ENCODE data around the gene GPR84. TPM values are rescaled to one million over a fixed set of nuclear protein-coding genes. Genes with fewer than 3 reads are reported as not detected.

Gene GPR84
- under 1 TPM; 0.16 to 0.45 (median 0.19) TPM for polyA plus RNA-seq (ENCODE audit: insufficient read depth in 1 of 5, insufficient read length in 5 of 5, low replicate concordance in 1 of 5)
- long read RNA-seq, donor 1, result 0 reads
- long read RNA-seq, donor 2, partial matches to known transcripts, result 0 of 1 reads
- long read RNA-seq, donor 2, other reads (novel, unspliced or antisense), result 0 of 1 reads
- long read RNA-seq, donor 3, result 0 reads
- long read RNA-seq, donor 4, result 0 reads
- long read RNA-seq, donor 5, result 0 reads
- long read RNA-seq, donor 6, result 0 reads
- long read RNA-seq, donor 7, result 0 reads
- long read RNA-seq, donor 8, result 0 reads

- DNase-seq, result no peak
These were observed at the start of gene GPR84 for GRCh38 chr12:54364413-54364812. Gene GPR84, minus strand, starts transcription at chr12:54364486. Its CDS starts 635 bp downstream, at chr12:54363851.

DNA sequence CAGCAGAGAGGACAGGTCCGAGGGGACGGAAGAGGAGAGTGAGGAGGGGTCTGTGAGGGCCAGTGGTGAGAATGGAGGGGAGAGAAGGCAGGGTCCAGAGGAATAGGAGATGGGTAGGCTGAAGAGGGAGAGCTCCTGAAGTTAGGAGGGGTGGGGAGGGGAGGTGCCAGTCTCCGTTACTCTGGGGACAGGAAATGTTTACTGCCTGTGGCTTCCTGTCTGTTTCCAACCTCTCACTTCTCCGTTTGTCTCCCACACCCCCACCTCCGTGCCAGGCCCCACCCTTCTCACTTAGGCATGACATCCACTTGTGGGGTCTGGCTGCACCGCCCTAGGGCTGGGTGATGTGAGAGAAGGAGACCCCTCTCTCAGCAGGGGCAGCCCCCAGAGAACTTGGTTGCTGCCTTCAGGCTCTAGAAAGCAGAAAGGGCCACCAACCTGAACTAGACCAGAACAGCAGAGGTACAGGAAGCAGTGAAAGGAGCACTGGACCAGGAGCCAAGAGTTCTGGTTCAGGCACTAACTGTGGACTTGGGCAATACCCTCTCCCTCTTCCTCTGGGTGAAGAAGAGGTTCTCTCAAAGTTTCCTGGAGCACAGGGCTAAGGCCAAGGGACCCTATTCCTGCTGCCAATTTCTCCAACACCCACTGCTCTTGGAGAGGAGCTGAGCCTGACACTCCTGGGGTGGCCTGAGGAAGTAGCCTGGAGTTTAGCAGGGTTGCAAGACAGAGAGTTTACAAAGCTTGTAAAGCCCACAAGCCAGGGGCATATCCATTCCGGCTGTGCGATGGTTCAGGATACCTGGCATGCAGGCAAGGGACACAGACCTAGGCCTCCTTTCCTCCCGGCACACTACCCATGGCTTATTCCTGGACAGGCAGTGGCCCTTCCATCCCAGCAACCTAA, 49.3 kb upstream of the GPR84 start:
- DNase-seq, result no peak

DNA sequence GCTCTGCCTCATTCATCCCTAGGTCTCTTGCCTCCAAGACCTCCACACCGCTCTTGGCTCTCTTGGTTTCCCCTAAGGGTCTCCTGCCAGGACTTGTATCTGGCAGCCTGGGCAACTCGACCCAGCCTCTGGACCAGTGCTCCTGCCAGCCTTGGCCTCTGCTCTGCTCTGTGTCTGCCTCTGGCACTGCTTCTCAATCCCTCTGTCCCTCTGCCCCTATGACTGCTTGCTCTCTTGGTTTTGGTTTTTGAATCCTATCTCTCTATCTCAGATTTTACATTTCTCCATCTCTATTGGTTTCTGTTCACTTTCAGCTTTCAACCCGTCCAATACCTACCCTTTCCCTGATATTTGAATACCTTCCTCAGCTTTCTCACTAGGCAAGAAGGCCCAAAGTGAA, 48.5 kb upstream of the GPR84 start:
- no peak for DNase-seq

GRCh38 chr12:54412348-54412747, 48.1 kb upstream of the GPR84 start:
- DNase-seq, result no peak

- DNase-seq, result no peak
These were observed 47.3 kb upstream of the GPR84 start for GRCh38 chr12:54411391-54412241.

DNA sequence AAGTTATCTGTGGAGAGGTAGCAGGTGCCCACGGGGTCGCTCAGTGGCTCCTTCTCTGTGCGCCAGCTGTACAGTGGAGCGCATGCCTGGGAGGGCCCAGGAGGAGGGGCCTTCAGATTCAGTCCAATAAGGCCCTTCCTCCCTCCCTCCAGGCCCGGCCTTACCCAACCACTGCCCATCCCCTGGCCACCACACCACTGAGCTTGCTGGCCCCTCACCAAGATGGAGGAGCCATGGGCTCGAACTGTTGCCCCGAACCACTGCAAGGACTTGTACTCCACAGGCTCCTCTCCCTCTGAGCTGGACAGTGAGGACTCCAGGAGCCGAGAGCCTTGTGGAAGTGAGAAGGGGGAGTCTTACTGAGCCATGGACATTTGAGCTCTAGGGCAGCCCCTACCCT, 45.0 kb upstream of the GPR84 start:
- no peak for DNase-seq

- no peak for DNase-seq
These were observed 43.1 kb upstream of the GPR84 start for GRCh38 chr12:54407183-54407905.

DNA sequence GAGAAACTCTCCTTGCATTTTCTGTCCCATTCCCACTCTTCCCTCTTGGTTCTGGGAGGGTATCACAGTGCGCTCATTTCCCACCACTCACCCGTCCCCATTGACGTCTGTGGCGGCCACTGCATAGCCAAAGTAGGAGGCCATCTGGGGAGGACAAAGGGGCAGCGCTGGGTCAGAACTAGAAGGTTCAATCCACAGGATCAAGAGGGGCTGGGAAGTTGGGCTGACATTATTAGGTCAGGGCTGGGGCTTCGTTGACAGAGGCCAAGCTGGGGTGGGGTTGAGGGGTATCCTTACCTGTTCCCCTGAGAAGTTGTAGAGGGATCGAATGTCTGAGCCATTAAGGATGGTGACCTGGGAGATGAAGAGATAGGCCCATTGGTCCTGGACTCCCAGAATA, 41.3 kb upstream of the GPR84 start:
- no peak for DNase-seq

GRCh38 chr12:54405106-54405505, 40.8 kb upstream of the GPR84 start:
- DNase-seq, result no peak

GRCh38 chr12:54404061-54405004, 40.0 kb upstream of the GPR84 start:
- no peak for DNase-seq

- no peak for DNase-seq
These were observed 36.8 kb upstream of the GPR84 start for GRCh38 chr12:54401119-54401518.

GRCh38 chr12:54398995-54399793, 34.9 kb upstream of the GPR84 start:
- peak in 1 of 2 donors; percentile 82 for DNase-seq

DNA sequence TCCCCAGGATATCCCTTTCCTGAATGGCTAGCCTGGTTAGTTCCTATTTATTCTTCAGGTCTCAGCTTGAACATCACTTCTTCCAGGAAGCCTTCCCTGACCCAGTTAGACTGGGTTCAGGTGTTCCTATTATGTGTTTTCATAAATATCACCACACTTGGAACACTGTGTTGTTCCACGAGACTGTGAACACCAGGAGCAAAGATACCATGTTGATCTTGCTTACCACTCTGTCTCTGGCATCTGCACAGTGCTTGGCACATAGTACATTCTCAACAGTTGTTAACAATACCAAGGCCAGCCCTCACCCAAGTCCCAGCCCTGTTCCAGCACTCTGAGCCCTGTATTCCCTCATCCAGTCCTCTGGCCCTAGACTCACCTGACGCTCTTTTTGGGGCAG, 33.9 kb upstream of the GPR84 start:
- DNase-seq, result no peak

GRCh38 chr12:54397157-54397556, 32.9 kb upstream of the GPR84 start:
- DNase-seq, result no peak

- DNase-seq, result no peak
These were observed 31.3 kb upstream of the GPR84 start for GRCh38 chr12:54395545-54395944.

DNA sequence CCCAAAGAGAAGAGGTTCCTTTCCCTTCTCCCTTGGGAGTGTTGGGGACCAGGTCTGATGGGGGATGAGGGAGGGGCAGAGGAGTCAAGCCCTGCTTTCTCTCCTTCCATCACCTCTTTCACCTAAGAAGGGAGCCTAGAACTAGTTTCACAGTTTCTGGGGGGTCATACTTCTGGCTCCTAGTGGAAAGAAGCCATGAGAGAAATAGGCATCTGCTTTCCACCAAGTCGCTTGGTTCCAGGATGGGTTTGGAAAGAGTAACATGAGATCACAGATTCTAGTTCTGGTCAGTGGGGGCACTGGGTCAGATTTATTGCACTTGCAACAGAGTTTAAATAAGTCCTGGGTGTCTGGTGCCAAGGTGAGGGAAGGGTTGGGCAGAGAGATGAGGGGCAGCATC, 30.7 kb upstream of the GPR84 start:
- no peak for DNase-seq

- no peak for DNase-seq
These were observed 30.0 kb upstream of the GPR84 start for GRCh38 chr12:54394281-54394719.

GRCh38 chr12:54393743-54394142, 29.5 kb upstream of the GPR84 start:
- no peak for DNase-seq

DNA sequence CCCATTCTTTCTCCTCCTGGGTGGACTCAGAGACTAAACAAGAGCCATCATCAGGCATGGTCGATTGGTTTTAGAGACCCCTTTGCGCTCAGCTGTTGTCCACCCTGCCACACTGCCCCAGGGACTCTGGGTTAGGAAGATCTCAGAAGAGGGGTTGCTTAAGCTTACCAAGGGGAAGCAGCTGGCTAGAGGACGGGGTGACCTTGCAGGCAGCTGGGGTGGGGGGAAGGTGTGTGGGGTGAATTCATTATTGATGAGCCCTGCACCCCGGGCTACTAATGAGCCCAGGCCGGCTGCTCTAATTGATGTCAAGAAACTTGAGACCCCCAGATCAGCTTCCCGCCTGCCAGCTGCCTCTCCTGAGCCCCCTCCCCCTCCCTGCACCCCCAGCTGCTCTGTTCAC, 28.9 kb upstream of the GPR84 start:
- no peak for DNase-seq
